GM21423 (cell line): Measurements from ENCODE around the gene SMYD3.
"Not testable (repeated sequence)": the region's sequence is repeated elsewhere in the genome, so short reads cannot be mapped to it uniquely, and the experiment has no call there.

ENCODE experiments used
- ATAC-seq: cut with Tn5 transposase; IDR thresholded peaks from one replicate; pipeline ENCODE4 v1.9.1; 2021; ENCODE audit warnings: mild to moderate bottlenecking, moderate library complexity; ENCODE audit not compliant: unreplicated experiment

The SMYD3 gene

GRCh38 chr1:246048693-246049092 lies 458.4 kb downstream of the SMYD3 start:
- no peak for ATAC-seq

- ATAC-seq, result no peak
These were observed 463.5 kb downstream of the SMYD3 start for GRCh38 chr1:246043556-246043955.

- no peak for ATAC-seq
These were observed 465.7 kb downstream of the SMYD3 start for GRCh38 chr1:246041360-246041759.

- no peak for ATAC-seq
These were observed 466.7 kb downstream of the SMYD3 start for GRCh38 chr1:246040200-246040890.

GRCh38 chr1:246039584-246039983 lies 467.5 kb downstream of the SMYD3 start:
- no peak for ATAC-seq

GRCh38 chr1:246037832-246038231 lies 469.2 kb downstream of the SMYD3 start:
- ATAC-seq, result no peak

GRCh38 chr1:246036175-246036574 lies 470.9 kb downstream of the SMYD3 start:
- ATAC-seq, result no peak

- ATAC-seq, result no peak
These were observed 472.0 kb downstream of the SMYD3 start for GRCh38 chr1:246035060-246035541.

- no peak for ATAC-seq
These were observed 472.4 kb downstream of the SMYD3 start for GRCh38 chr1:246034630-246035029.

GRCh38 chr1:246032984-246033383 lies 474.1 kb downstream of the SMYD3 start:
- ATAC-seq, result no peak

GRCh38 chr1:246032031-246032551 lies 475.0 kb downstream of the SMYD3 start:
- peak; percentile 60 for ATAC-seq

GRCh38 chr1:246029616-246030015 lies 477.5 kb downstream of the SMYD3 start:
- no peak for ATAC-seq

- ATAC-seq, result not testable (repeated sequence)
These were observed 483.0 kb downstream of the SMYD3 start for GRCh38 chr1:246024118-246024517.

GRCh38 chr1:246020211-246020954 lies 486.7 kb downstream of the SMYD3 start:
- ATAC-seq, result no peak

- no peak for ATAC-seq
These were observed 488.9 kb downstream of the SMYD3 start for GRCh38 chr1:246018146-246018545.

- ATAC-seq, result no peak
These were observed 494.7 kb downstream of the SMYD3 start for GRCh38 chr1:246012341-246012740.

- no peak for ATAC-seq
These were observed 496.7 kb downstream of the SMYD3 start for GRCh38 chr1:246010386-246010785.

GRCh38 chr1:246008363-246008831 lies 498.7 kb downstream of the SMYD3 start:
- no peak for ATAC-seq

- ATAC-seq, result no peak
These were observed 502.0 kb downstream of the SMYD3 start for GRCh38 chr1:246005067-246005466.

GRCh38 chr1:246004301-246004700 lies 502.8 kb downstream of the SMYD3 start:
- no peak for ATAC-seq

GRCh38 chr1:246003442-246003730 lies 503.7 kb downstream of the SMYD3 start:
- no peak for ATAC-seq
